NCI-H2171 (cell line): ENCODE results near the gene INPP4B.

Source experiments
- DNase-seq: peaks from one replicate; lab custom pipeline; 2025; lab: John Stamatoyannopoulos, UW

Gene INPP4B

DNA sequence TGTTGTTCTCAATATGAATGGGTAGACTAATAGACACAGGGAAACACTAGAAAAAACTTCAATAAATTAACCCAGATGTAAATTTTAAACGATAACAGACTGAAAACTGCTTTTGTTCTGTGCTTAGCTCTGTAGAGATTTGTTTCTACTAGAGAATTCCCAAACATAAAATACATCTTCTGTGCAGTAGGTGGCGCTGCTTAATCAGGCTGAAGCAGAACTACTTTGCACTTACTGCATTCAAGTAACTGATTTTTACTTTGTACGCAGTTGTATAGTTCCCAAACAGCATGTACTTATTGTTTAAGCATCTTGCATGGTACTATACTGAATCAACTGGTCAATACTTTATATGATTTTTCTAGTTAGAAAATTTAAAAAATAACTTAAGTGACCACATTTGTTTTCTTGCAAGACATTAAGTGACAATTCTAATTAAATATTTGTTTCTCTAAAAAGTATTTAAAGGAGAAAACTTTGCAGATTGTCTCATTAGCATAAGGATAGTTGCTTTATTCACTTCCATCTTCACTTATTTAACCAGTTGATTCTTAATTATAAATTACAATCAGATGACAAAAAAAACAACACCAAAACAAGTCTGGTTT, 719.1 kb downstream of the INPP4B start:
- DNase-seq = no peak

GRCh38 chr4:142124874-142125273, 721.2 kb downstream of the INPP4B start:
- DNase-seq = no peak

DNA sequence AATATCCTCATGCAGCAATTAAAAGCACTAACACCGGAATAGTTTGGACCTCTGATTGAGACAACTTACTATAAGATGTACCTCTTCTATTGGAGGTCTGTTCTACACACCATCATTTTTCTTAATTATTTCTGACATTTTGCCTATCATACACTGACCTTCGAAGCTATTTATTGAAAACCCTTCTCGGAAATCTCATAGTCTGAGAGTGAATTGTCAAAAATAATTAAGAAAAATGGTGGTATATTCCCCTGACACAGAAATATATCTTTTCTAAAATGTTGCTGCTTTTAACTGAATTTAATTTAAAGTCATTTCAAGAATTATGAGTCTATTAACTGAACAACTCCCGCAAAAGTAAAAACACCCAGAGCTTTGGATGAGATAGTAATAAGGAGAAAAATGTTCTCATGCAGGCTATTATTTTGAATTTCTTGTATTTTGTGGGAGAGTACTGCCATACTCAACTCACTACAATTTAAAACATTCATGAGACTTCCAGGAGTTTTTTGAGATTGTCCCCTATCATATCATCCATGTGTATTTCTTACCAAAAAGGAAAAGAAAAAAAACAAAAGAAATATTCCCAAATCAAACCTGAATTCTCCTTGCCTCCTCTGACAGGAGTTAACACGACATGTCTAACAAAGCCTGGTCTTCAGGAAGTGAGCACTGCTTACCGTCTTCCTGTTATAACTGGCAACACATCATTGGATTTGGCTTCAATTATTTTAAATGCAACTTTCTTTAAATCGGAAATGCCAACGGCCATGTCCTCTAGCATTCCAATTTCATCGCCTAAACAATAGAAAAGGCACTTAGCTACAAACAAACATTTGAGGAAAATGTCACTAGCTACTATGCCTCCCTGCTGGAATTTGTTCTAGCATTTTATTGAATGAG, 724.4 kb downstream of the INPP4B start:
- DNase-seq = no peak

DNA sequence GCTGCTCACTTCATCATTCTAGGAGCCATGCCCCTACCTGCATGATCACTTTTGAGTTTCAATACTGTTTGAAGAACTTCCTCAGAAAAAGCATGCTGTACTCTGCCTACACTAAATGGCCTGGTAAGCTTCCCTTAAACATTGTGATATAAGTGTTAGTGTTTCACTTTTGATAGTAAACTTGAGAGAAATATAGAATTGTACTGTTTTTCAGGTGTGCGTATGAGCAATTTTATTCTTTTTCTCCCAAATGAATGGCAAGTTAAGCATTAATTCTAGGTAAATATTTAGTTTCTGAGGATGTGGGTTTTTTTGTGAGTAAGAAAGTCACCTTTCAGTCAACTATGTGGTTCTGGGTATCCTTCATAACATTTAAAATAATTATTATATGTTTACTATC, 725.2 kb downstream of the INPP4B start:
- DNase-seq = no peak

DNA sequence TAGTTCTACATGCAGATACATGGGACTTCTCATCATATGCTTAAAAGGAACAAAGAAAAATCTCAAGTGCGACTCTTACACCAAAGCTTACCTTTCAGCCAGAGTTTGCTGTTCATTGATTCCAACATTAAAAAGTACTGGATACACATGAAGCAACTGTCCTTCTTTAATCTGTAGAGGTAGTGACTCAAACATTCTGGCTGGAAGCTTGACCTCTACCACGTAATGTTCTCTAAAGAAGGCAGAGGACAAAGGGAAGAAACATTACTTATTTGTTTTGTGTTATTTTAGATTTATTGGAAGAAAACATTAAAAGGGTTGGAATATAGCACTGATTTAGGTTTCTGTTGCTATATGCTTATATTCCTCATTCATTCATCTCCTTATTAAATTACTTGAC, 733.6 kb downstream of the INPP4B start:
- no peak for DNase-seq

DNA sequence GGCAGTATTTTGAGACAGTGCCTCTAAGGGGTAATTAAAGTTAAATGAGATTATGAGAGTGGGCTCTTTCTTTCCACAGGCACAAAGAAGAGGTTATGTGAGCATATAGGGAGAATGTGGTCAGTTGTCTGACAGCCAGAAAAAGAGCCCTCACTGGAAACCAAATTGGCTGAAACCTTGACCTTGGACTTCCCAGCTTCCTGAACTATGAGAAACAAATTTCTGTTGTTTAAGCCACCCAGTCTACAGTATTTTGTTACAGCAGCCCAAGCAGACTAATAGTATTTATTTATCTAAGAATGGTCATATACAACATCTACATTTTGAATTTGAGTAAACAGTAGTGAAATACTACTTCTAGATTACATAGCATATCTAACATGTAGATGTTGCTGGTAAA, 736.0 kb downstream of the INPP4B start:
- DNase-seq = no peak

DNA sequence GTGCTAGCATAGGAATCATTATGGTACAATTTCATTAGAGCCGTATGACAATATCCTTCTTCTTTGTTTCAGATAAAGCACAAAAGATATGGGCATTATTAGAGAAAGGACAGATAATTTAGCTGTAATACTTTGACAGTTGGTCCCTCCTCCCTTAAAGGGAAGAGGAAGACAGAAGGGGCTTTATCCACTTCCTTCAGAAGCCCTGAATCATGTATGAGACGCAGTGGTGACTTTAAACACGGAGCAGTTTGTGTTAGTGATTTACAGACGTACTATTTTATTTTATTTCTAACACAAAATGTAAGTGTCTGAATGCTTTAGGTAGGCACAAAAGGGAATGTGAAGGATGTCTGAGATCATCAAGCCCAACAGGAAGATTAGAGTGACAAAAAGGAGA, 742.1 kb downstream of the INPP4B start:
- no peak for DNase-seq

DNA sequence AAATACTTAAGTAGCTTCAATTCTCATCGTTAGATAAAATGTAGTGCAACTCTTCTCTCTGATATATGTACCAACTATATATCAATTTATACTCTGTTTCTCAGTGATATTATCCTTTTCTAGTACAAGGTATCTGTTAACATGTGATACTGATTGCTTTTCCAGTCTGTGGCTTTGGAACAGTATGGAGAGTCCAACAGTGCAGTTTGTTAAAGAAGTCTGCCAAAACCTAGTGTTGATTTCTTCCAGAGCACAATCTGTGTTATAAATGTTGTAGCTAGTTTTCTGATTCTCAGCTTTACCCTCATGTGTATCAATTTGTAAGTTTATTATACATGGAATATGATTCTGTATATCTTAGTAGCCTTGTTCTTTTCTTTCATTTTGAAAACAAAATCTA, 744.7 kb downstream of the INPP4B start:
- no peak for DNase-seq

DNA sequence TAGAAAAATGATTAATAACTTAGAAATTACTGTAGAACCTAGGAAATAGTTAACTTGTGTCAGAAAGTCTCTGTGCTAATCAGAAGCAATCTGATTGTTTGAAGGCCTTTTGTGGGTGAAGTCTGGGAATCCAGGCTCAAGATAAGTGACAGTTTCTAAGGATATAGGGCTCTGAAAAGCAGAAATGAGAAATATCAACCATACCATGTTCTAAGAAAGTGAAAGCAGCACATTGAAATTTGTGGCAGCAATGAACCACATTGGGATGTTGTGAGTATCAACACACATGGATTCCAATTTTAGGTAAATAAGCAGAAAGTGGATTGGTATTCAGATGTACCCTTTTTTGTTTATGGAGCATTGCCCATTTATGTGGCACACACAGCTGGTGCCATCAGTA, 745.2 kb downstream of the INPP4B start:
- DNase-seq = no peak

DNA sequence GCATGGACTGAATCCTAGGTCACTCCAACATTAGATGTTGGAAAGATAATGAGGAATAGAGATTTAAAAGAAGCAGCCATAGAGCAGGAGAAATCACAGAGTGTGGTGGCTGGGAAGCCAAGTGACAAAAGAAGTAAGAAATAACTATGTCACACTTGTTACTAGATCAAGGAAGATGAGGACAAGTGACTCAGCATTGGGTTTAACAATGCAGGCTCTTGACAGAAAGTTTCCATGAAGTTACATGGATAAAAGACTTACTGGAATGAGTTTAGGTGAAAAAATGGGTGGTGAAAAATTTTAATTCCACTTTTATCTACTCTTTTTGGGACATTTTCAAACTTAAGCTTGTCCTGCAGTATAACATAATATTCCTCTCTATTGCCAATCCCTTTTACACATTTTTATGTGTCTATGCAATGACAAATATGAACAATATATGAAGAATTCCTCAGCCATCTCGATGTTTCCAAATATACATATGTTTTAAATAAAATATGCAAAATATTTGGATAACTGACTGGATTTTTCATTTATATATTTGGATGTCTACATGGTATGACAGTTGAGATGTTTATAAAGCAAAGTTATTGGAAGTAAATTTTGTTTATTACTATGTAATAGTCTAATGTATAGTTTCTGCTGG, 747.1 kb downstream of the INPP4B start:
- DNase-seq = no peak

- DNase-seq = no peak
These were observed 747.7 kb downstream of the INPP4B start for GRCh38 chr4:142098380-142098779.

DNA sequence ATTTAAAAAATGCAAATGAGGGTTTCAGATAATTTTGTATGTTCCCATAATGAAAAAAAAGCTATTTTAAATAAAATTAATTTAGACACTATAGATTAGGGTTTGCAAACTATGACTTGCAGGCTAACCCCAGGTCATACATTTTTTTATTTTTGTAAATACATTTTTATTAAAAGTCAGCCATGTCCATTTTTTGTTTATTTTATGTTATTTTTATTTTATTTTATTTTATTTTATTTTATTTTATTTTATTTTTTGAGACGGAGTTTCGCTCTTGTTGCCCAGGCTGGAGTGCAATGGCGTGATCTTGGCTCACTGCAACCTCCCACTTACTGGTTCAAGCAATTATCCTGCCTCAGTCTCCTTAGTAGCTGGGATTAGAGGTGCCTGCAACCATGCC, 749.1 kb downstream of the INPP4B start:
- no peak for DNase-seq

- DNase-seq = no peak
These were observed 750.1 kb downstream of the INPP4B start for GRCh38 chr4:142095886-142096605.

GRCh38 chr4:142092941-142093340, 753.2 kb downstream of the INPP4B start:
- DNase-seq = no peak

DNA sequence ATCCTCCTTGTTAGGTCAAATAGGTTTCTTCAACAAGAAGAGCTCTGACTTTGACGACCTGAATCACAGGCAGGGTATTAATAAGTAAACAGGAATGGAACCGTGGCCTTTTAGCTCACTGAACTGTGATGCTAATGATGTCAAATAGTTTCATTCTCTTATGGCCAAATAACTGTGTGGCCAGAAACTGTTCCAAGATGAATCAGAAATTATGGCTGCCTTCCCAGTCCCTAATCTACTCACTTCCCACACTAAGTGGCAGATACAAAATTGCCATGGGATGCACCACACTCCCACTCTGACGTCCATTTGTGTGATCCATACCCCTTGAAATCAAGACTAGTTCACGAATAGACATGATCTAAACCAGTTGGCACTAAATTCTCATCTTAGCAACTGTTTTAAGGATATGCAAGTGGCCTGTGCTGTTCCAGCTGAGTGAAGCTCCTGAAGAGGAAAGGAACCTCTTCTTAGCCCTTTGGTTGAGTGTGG, 754.4 kb downstream of the INPP4B start:
- DNase-seq = no peak

GRCh38 chr4:142091085-142091513, 755.0 kb downstream of the INPP4B start:
- no peak for DNase-seq

DNA sequence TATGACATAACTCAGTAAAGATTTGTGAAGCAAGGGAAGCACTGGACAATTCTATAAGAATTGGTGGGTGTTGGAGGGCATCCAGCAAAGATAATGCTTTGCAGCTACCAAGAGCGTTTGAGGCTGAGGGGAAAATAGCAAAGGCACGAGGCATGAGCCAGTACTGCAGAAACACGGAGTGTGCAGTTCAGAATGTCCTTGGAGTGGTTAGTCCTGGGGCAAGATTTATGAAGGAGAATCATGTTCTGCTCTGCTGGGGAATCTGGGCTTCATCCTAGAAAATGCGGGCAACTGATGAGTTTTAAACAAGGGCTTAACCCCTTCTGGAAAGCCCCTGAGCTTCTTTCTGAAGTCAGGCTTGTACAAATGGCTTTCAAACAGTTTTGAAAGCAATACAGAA, 757.2 kb downstream of the INPP4B start:
- no peak for DNase-seq

- DNase-seq = no peak
These were observed 760.4 kb downstream of the INPP4B start for GRCh38 chr4:142085513-142086292.

DNA sequence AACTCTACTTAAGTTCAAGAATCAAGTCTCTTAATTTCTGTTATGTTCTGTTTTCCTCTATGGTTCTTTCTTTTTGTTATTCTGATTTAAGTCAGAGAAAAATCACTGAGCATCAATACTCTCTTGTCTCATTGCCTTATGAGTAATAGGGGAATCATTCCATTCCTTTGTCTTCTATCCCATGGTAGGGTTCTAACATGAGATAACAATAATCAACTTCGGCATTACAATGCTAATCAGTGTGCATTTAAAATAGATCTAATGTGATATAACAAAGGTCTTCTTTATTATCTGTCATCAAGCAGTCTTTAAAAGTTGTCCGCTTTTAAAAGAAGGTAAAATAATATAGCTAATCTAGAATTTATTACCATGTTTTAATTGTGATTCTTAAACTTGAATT, 762.8 kb downstream of the INPP4B start:
- no peak for DNase-seq

DNA sequence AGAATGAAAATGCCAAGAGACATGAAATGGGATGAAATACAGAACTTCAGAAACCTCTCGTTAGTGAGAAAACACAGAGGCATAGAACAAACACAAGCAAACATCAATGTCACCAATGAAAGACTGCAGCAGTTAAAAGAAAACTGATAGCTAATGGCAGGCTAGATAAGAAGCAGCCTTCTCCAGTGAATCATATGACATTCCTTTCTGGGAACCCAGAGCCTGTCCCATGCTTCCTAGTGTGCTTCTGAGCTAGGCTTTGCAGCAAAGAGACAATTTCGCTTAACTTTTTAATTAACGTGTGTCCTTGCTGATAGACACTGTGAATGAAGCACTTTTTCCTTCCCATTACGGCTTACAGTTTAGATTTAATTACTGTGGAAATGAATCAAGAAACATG, 765.1 kb downstream of the INPP4B start:
- DNase-seq = no peak

DNA sequence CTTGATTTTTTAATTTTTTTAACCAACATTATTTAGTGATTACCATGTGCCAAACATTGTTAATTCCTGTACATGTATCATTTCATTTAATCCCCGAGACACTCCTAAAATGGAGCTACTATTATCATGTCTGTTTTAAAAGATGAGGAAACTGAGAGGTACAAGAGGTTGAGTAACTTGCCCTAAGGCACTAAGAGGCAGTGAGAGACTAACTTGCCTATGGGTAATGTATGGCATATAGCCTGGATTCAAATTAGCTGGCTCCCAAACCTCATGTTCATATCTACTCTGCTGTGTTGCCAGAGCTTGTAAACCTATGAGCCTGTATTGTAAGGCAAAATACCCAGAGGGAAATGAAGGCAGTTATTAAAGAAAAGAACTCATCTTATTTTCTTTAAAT, 766.1 kb downstream of the INPP4B start:
- DNase-seq = no peak
